GM13977 (cell line): ENCODE data around the gene TMEM87B.

Source experiments
- DNase-seq: peaks from one replicate; pipeline ENCODE4 v3.0.0; 2012; ENCODE audit warnings: low spot score
- in situ Hi-C: fragments of 300-500 bp; cut with MboI; formaldehyde crosslinking; loops from one replicate; pipeline ENCODE4 v1.12.0; 2022; ENCODE audit warnings: low sequenced_read_pairs, low pct_unique_long_range_greater_than_20kb, mixed read lengths, inconsistent platforms; ENCODE audit not compliant: unreplicated experiment
- TF ChIP-seq, protein P1 (sequence below): IDR thresholded peaks from 2 replicates; pipeline ENCODE4 v1.5.1; 2012; ENCODE audit warnings: mild to moderate bottlenecking, control low read depth; ENCODE audit not compliant: insufficient read depth; ENCODE audit errors: extremely low read depth, missing control alignments

The TMEM87B gene

GRCh38 chr2:112156152-112156986 lies 101.3 kb downstream of the TMEM87B start:
- TF ChIP-seq, protein P1, sequence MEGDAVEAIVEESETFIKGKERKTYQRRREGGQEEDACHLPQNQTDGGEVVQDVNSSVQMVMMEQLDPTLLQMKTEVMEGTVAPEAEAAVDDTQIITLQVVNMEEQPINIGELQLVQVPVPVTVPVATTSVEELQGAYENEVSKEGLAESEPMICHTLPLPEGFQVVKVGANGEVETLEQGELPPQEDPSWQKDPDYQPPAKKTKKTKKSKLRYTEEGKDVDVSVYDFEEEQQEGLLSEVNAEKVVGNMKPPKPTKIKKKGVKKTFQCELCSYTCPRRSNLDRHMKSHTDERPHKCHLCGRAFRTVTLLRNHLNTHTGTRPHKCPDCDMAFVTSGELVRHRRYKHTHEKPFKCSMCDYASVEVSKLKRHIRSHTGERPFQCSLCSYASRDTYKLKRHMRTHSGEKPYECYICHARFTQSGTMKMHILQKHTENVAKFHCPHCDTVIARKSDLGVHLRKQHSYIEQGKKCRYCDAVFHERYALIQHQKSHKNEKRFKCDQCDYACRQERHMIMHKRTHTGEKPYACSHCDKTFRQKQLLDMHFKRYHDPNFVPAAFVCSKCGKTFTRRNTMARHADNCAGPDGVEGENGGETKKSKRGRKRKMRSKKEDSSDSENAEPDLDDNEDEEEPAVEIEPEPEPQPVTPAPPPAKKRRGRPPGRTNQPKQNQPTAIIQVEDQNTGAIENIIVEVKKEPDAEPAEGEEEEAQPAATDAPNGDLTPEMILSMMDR = no peak
- in situ Hi-C loops = no loop called here
- no peak for DNase-seq

GRCh38 chr2:112157472-112157871 lies 102.4 kb downstream of the TMEM87B start:
- TF ChIP-seq, protein P1 = no peak

DNA sequence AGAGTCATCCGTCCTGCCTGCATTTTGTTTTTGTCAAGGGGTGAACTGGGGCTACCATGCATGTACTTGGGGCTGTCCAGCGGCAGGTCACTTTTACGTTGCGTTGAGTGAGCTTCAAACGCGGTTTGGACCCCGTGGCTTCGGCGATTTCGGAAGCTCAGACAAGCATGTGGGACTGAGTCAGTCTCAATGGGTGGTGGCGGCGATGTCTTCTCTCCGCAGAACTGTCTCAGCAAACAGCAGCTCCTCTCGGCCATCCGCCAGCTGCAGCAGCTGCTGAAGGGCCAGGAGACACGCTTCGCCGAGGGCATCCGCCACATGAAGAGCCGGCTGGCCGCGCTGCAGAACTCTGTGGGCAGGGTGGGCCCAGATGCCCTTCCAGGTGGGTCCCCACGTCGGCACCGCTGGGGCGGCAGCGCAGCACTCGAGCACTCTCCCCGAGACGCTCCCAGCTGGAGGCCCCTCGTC lies 104.4 kb downstream of the TMEM87B start:
- no peak for DNase-seq
- in situ Hi-C loops = no loop called here
- TF ChIP-seq, protein P1 = no peak

More at GRCh38 chr2:112157472-112157871, 102.4 kb downstream of the TMEM87B start:
- in situ Hi-C loops = no loop called here
- DNase-seq = no peak

GRCh38 chr2:112160283-112161250 lies 105.5 kb downstream of the TMEM87B start:
- DNase-seq = no peak
- in situ Hi-C loops = no loop called here
- TF ChIP-seq, protein P1 = no peak

GRCh38 chr2:112161431-112162145 lies 106.5 kb downstream of the TMEM87B start:
- in situ Hi-C loops = no loop called here
- DNase-seq = no peak
- TF ChIP-seq, protein P1 = no peak

DNA sequence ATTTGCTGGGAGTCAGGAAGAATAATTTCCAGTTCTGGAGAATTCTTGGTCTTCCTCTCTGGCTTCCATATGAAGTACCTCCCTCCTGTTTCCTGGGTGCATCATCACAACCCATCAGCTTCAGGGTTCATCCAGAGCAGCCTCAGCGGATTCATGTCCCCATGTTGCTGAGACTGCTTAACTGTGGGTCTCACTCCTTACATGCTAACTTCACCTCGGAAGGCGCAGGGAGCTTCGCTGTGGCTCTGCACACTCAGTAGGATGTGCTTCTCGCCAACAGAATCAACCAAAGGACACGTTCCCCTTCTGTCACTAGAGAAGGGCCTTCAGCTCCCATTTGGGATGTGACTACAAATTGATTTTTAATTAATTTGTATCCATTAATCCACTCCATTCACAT lies 107.3 kb downstream of the TMEM87B start:
- DNase-seq = no peak
- in situ Hi-C loops = no loop called here
- TF ChIP-seq, protein P1 = no peak
